Brain microvascular endothelial cell (primary cell): ENCODE measurements around the gene RPL11.
"Not testable (repeated sequence)": the region's sequence is repeated elsewhere in the genome, so short reads cannot be mapped to it uniquely, and the experiment has no call there.

ENCODE experiments used
- DNase-seq: peaks from one replicate; pipeline ENCODE4 v3.0.0-alpha.2; 2020
- H3K27ac ChIP-seq: fragments of 250-450 bp; sonication (Bioruptor Pico); 2 replicates; pipeline ENCODE4 v1.5.1; 2020; ENCODE audit warnings: mild to moderate bottlenecking, moderate library complexity
- H3K27me3 ChIP-seq: fragments of 250-450 bp; sonication (Bioruptor Pico); replicated peaks from 2 replicates; pipeline ENCODE4 v1.5.1; 2020; ENCODE audit warnings: mild to moderate bottlenecking
- H3K36me3 ChIP-seq: fragments of 250-450 bp; sonication (Bioruptor Pico); replicated peaks from 2 replicates; pipeline ENCODE4 v1.5.1; 2020; ENCODE audit warnings: mild to moderate bottlenecking
- H3K4me3 ChIP-seq: 2 replicates; pipeline ENCODE4 v1.5.1; 2011; ENCODE audit warnings: low read depth, mild to moderate bottlenecking, control low read depth, low read length, moderate library complexity
- in situ Hi-C: cut with HindIII; loops from 2 replicates; pipeline ENCODE4 v1.10.0; 2017; ENCODE audit warnings: low sequenced_read_pairs, low pct_ligation_motif_present
- TF ChIP-seq, protein P1 (sequence below): IDR thresholded peaks from 2 replicates; pipeline ENCODE4 v1.5.1; 2011; ENCODE audit warnings: low read depth, mild to moderate bottlenecking, moderate library complexity, low read length, control low read depth, inconsistent platforms; ENCODE audit errors: missing control alignments

The RPL11 gene

GRCh38 chr1:23727362-23727811 lies 35.8 kb downstream of the RPL11 start:
- no peak overlapping the region for H3K27ac ChIP-seq

DNA sequence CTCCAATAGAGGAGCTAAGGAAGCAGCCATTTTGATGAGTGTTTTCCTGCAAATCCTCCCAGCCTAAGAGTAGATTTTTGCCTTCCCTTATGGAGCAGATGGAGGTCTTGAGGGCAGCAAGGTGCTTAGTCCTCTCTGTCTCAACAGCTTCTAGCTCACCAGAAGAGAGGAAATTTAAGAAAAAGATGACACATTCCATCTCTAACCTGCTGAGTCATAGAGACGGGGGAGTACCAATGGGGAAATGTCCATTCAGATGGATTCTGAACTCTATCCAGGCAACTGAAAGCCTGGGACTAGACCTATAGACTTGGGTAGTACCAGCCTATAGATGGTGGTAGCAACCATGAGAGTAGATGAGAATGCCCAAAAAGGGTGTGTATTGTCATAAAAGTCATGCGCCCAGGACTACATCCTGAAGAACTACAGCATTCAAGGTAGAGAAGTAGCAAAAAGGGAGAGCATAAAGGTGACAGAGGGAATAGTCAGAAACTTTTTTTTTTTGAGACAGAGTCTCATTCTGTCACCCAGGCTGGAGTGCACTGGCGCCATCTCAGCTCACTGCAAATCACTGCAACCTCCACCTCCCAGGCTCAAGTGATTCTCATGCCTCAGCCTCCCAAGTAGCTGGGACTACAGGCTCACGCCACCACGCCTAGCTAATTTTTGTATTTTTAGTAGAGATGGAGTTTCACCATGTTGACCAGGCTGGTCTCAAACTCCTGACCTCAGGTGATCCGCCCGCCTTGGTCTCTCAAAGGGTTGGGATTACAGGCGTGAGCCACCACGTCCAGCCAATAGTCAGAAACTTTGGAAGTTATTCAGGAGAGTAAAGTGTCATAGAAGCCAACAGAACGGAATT lies 41.0 kb downstream of the RPL11 start:
- H3K27me3 ChIP-seq, result no peaks in the 10 kb centered on the region
- no peak overlapping the region for H3K27ac ChIP-seq
- TF ChIP-seq, protein P1, sequence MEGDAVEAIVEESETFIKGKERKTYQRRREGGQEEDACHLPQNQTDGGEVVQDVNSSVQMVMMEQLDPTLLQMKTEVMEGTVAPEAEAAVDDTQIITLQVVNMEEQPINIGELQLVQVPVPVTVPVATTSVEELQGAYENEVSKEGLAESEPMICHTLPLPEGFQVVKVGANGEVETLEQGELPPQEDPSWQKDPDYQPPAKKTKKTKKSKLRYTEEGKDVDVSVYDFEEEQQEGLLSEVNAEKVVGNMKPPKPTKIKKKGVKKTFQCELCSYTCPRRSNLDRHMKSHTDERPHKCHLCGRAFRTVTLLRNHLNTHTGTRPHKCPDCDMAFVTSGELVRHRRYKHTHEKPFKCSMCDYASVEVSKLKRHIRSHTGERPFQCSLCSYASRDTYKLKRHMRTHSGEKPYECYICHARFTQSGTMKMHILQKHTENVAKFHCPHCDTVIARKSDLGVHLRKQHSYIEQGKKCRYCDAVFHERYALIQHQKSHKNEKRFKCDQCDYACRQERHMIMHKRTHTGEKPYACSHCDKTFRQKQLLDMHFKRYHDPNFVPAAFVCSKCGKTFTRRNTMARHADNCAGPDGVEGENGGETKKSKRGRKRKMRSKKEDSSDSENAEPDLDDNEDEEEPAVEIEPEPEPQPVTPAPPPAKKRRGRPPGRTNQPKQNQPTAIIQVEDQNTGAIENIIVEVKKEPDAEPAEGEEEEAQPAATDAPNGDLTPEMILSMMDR, result no peak
- H3K4me3 ChIP-seq, result no peak overlapping the region
- in situ Hi-C loops, result no loop called here
- no peaks in the 10 kb centered on the region for H3K36me3 ChIP-seq
- DNase-seq, result no peak

More at GRCh38 chr1:23727362-23727811, 35.8 kb downstream of the RPL11 start:
- no peak for DNase-seq
- TF ChIP-seq, protein P1, result no peak
- Histone ChIP-seq H3K27me3 (no peaks in the 10 kb centered on the region), H3K4me3 (no peak overlapping the region), H3K36me3 (no peaks in the 10 kb centered on the region)
- in situ Hi-C loops, result no loop called here

DNA sequence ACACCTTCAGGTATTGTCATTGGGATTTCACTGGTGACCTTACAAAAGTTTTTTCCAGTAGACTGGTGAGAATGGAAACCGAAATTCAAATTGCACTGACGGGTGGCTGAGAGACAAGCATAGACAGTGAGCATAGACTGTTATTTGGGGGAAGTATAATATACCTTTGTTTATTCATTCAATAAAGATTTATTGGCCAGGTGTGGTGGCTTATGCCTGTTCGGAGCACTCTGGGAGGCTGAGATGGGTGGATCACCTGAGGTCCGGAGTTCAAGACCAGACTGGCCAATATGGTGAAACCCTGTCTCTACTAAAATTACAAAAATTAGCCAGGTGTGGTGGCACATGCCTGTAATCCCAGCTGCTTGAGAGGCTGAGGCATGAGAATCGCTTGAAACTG lies 41.7 kb downstream of the RPL11 start:
- in situ Hi-C loops, result not testable (repeated sequence)

DNA sequence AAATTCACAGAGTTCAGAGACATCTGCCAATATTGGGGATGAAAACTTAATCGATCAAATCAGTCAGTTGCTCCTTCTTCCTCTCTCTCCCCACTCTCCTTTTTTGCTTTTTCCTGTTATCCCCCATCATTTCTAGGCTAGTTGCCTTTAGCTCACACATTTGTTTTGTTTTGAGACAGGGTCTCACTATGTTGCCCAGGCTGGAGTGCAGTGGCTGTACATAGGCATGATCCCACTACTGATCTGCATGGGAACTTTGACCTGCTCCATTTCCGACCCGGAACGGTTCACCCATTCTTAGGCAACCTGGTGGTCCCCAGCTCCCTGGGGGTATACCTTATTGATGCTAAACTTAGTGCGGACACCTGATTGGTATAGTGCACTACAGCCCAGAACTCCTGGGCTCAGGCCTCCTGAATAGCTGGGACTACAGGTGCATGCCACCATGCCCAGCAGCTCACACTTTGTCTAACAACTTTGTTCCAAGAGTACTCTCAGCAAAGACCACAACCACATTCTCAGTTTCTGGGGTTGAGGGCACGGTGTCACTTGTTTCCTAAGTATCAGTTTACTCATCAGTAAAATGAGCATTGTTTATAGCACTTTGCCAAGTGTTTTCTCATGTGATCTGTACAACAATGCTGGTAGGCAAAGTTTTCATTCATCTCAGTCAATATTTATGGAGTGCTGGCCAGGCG lies 45.0 kb downstream of the RPL11 start:
- Histone ChIP-seq H3K27me3 (no peaks in the 10 kb centered on the region), H3K4me3 (no peak overlapping the region), H3K27ac (no peak overlapping the region), H3K36me3 (no peaks in the 10 kb centered on the region)
- in situ Hi-C loops, result no loop called here
- TF ChIP-seq, protein P1, result no peak
- DNase-seq, result no peak

More for the DNA sequence above, 41.7 kb downstream of the RPL11 start:
- DNase-seq, H3K4me3 ChIP-seq, H3K27me3 ChIP-seq, H3K36me3 ChIP-seq, H3K27ac ChIP-seq: not testable (repeated sequence)

- Histone ChIP-seq H3K36me3 (peaks cover 3% of the 10 kb centered on the region), H3K27ac (no peak overlapping the region), H3K27me3 (no peaks in the 10 kb centered on the region), H3K4me3 (no peak overlapping the region)
- DNase-seq, result no peak
- in situ Hi-C loops, result no loop called here
- TF ChIP-seq, protein P1, result no peak
Measured at GRCh38 chr1:23741609-23742008, 50.0 kb downstream of the RPL11 start.

- DNase-seq, result no peak
- Histone ChIP-seq H3K27me3 (no peaks in the 10 kb centered on the region), H3K36me3 (peaks cover 4% of the 10 kb centered on the region), H3K27ac (peak overlapping the region; percentile 67), H3K4me3 (peak overlapping the region; percentile 81)
- TF ChIP-seq, protein P1, result no peak
- in situ Hi-C loops, result no loop called here
Measured at GRCh38 chr1:23742670-23743286, 51.2 kb downstream of the RPL11 start.
